ENCODE data around the gene ST6GALNAC6.
A peak's percentile ranks its signal among the peaks of the same experiment; 100 is the strongest.
"Not testable (repeated sequence)": the region's sequence is repeated elsewhere in the genome, so short reads cannot be mapped to it uniquely, and the experiment has no call there.

The ST6GALNAC6 gene

DNA sequence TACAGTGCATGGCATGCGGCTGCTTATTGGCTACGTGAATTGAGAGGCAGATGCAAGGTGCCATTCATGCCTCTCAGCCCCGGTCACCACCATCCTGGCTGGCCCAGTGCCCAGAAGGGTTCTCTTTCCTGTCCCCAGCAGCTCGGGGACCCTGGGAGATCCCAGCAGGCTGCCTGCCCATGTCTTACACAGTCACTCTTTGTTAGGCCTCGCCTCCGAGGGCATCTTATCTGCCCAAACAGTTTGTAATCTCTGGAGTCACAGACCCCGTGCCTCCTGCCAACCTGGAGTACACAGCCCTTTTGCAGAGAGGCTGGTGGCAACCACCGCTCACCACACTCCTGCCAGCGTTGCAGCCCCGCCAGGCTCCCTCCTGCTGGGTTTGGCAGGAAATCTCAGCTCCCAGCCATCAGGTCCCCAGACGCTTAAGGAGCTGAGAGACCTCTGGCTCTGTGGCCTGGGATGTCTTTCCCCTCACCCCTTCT, 14.9 kb downstream of the ST6GALNAC6 start:
- Histone ChIP-seq H3K4me3 (ENCODE audit: low read depth in 1 of 5, low read length in 5 of 5) (no peak overlapping the region), H3K9ac (ENCODE audit: low read length in 5 of 5) (peak overlapping the region in 3 of 5 donors; percentile 8 to 59 (median 33)), H3K9me3 (ENCODE audit: control insufficient read depth in 5 of 5, low read length in 5 of 5) (no peaks in the 10 kb centered on the region), H3K36me3 (ENCODE audit: control insufficient read depth in 5 of 5, insufficient read depth in 5 of 5, low read length in 5 of 5) (peaks cover 0 to 40% (median 35%) of the 10 kb centered on the region in 5 donors), H3K27me3 (ENCODE audit: control insufficient read depth in 5 of 5, insufficient read depth in 4 of 5, low read length in 5 of 5) (no peaks in the 10 kb centered on the region), H3K4me1 (ENCODE audit: control insufficient read depth in 5 of 5, insufficient read depth in 5 of 5, low read length in 5 of 5) (peaks cover 3 to 31% (median 26%) of the 10 kb centered on the region in 5 donors), H3K27ac (ENCODE audit: low read depth, low read length) (peak overlapping the region; percentile 29)

DNA sequence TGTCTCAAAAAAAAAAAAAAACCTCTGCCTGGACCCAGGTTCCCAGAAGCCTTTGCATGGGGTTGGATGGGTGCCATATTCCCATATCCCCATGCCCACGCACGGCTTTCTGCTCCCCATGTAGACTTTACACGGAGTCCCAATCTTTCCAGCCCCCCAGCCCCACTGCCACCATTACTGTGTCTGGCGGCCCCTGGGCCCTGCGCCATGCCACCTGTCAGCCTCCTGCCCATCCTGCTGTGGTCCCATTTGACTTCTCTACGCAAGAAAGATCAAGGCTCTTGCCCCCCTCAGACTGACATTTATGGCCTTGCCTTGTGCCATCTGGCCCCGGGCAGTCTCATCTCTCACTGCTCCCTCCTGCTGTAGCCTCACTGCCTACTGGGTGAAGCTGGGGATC, 15.4 kb downstream of the ST6GALNAC6 start:
- H3K9ac ChIP-seq (ENCODE audit: low read length in 5 of 5), result no peak overlapping the region
- no peaks in the 10 kb centered on the region for H3K27me3 ChIP-seq (ENCODE audit: control insufficient read depth in 5 of 5, insufficient read depth in 4 of 5, low read length in 5 of 5)
- H3K4me1 ChIP-seq (ENCODE audit: control insufficient read depth in 5 of 5, insufficient read depth in 5 of 5, low read length in 5 of 5), result peaks cover 3 to 31% (median 26%) of the 10 kb centered on the region in 5 donors
- peak overlapping the region; percentile 29 for H3K27ac ChIP-seq (ENCODE audit: low read depth, low read length)
- no peak overlapping the region for H3K4me3 ChIP-seq (ENCODE audit: low read depth in 1 of 5, low read length in 5 of 5)
- H3K36me3 ChIP-seq (ENCODE audit: control insufficient read depth in 5 of 5, insufficient read depth in 5 of 5, low read length in 5 of 5), result peaks cover 0 to 40% (median 35%) of the 10 kb centered on the region in 5 donors
- H3K9me3 ChIP-seq (ENCODE audit: control insufficient read depth in 5 of 5, low read length in 5 of 5), result no peaks in the 10 kb centered on the region

DNA sequence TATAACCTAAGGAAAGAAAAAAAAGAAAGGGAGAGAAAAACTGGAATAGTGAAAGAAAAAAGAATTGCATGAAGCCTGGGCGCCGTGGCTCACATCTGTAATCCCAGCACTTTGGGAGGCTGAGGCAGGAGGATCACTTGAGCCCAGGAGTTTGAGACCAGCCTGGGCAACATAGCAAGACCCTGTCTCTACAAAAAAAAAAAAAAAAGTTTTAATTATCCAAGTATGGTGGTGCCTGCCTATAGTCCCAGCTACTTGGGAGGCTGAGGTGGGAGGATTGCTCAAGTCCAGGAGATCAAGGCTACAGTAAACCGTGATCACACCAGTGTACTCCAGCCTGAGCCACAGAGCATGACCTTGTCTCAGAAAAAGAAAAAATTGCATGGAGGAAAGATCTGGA, 17.7 kb downstream of the ST6GALNAC6 start:
- H3K9me3 ChIP-seq (ENCODE audit: control insufficient read depth in 5 of 5, low read length in 5 of 5), result not testable (repeated sequence)

DNA sequence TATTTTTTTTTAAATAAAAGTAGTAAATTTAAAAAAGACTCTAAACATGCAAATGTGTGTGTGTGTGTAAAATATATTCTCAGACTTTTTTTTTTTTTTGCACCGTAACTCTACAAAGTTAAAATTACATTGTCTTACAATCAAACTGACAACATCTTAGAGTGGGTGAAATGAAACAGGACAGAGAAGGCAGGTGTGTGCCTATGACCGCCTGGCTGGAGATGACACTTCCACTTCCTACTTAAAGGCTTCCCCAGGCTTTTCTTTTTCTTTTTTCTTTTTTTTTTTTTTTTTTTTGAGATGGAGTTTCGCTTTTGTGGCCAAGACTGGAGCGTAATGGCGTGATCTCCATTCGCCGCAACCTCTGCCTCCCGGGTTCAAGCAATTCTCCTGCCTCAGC, 19.3 kb downstream of the ST6GALNAC6 start:
- peaks cover 0 to 14% (median 10%) of the 10 kb centered on the region in 5 donors for H3K36me3 ChIP-seq (ENCODE audit: control insufficient read depth in 5 of 5, insufficient read depth in 5 of 5, low read length in 5 of 5)

More for the DNA sequence above, 17.7 kb downstream of the ST6GALNAC6 start:
- H3K27me3 ChIP-seq (ENCODE audit: control insufficient read depth in 5 of 5, insufficient read depth in 4 of 5, low read length in 5 of 5); H3K27ac ChIP-seq (ENCODE audit: low read depth, low read length); H3K4me3 ChIP-seq (ENCODE audit: low read depth in 1 of 5, low read length in 5 of 5); H3K9ac ChIP-seq (ENCODE audit: low read length in 5 of 5): not testable (repeated sequence)
- Histone ChIP-seq H3K4me1 (ENCODE audit: control insufficient read depth in 5 of 5, insufficient read depth in 5 of 5, low read length in 5 of 5) (peaks cover 5 to 45% (median 40%) of the 10 kb centered on the region in 5 donors), H3K36me3 (ENCODE audit: control insufficient read depth in 5 of 5, insufficient read depth in 5 of 5, low read length in 5 of 5) (peaks cover 0 to 26% (median 20%) of the 10 kb centered on the region in 5 donors)

DNA sequence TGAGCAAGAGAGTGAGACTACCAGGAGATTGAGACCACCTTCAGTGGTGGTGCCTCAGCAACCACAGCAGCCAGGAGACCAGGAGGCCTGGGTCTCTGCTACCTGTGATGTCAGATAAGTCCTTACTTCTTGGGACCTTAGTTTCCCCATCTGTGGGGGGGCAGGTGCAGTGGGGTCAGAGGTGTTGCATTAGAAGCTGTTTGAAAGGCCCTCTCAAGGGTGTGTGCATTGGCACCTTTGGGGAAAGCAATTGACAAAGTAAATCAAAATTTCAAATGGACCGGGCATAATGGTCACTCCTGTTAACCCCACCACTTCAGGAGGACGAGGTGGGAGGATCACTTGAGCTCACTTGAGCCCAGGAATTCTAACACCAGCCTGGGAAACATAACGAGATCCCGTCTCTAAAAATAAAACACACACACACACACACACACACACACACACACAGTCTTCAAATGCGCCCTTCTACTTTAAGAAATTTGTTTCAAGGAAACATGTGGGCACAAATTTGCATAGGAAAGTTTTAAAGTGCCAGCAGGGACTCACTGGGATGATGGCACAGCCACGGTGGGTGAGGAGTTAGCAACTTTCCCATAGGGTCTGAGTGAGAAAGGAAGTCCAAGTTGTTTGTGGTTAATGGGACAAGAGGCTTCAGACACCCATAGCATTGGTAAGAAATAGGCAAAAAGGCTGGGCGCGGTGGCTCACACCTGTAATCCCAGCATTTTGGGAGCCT, 20.6 kb downstream of the ST6GALNAC6 start:
- no peak overlapping the region for H3K4me3 ChIP-seq (ENCODE audit: low read depth in 1 of 5, low read length in 5 of 5)
- no peaks in the 10 kb centered on the region for H3K27me3 ChIP-seq (ENCODE audit: control insufficient read depth in 5 of 5, insufficient read depth in 4 of 5, low read length in 5 of 5)
- H3K36me3 ChIP-seq (ENCODE audit: control insufficient read depth in 5 of 5, insufficient read depth in 5 of 5, low read length in 5 of 5), result peaks cover 0 to 3% (median 0%) of the 10 kb centered on the region in 5 donors
- no peaks in the 10 kb centered on the region for H3K9me3 ChIP-seq (ENCODE audit: control insufficient read depth in 5 of 5, low read length in 5 of 5)
- peaks cover 3 to 53% (median 50%) of the 10 kb centered on the region in 5 donors for H3K4me1 ChIP-seq (ENCODE audit: control insufficient read depth in 5 of 5, insufficient read depth in 5 of 5, low read length in 5 of 5)
- no peak overlapping the region for H3K27ac ChIP-seq (ENCODE audit: low read depth, low read length)
- H3K9ac ChIP-seq (ENCODE audit: low read length in 5 of 5), result no peak overlapping the region

More for the DNA sequence above, 19.3 kb downstream of the ST6GALNAC6 start:
- Histone ChIP-seq H3K27ac (ENCODE audit: low read depth, low read length) (no peak overlapping the region), H3K27me3 (ENCODE audit: control insufficient read depth in 5 of 5, insufficient read depth in 4 of 5, low read length in 5 of 5) (no peaks in the 10 kb centered on the region), H3K9me3 (ENCODE audit: control insufficient read depth in 5 of 5, low read length in 5 of 5) (no peaks in the 10 kb centered on the region), H3K4me3 (ENCODE audit: low read depth in 1 of 5, low read length in 5 of 5) (no peak overlapping the region), H3K4me1 (ENCODE audit: control insufficient read depth in 5 of 5, insufficient read depth in 5 of 5, low read length in 5 of 5) (peaks cover 5 to 53% (median 50%) of the 10 kb centered on the region in 5 donors), H3K9ac (ENCODE audit: low read length in 5 of 5) (no peak overlapping the region)

DNA sequence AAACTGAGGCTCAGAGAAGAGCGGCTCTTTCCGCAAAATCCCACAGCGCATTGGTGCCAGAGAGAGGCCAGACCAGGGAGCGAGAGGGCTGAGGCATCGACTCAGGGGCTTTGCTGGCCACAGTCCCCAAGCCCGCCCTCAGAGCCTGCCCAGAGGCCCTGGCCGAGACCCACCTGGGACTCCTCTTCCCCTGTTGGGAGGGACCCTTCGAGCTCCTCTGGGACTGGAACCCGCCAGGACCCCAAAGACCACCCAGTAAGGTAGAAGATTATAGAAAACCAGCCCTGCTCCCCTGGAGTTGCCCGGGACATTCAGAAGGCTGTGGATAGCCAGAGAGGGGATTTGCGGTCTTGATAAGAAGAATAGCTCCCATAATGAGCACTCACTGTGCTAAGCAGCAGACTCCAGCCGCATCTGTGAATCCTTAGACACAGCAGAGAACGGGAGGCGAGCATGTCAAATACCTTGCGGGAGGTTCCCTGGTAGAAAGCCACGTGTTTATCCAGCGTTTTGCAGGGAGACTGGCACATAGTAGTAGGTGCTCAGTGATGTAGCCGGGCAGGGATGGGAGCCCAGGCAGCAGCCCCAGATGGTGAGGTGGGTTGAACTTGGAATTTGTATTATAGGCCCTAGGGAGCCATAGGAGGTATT, 21.3 kb downstream of the ST6GALNAC6 start:
- peaks cover 3 to 58% (median 56%) of the 10 kb centered on the region in 5 donors for H3K4me1 ChIP-seq (ENCODE audit: control insufficient read depth in 5 of 5, insufficient read depth in 5 of 5, low read length in 5 of 5)
- peak overlapping the region; percentile 71 to 78 (median 75) for H3K4me3 ChIP-seq (ENCODE audit: low read depth in 1 of 5, low read length in 5 of 5)
- peak overlapping the region in 4 of 5 donors; percentile 43 to 80 (median 62) for H3K9ac ChIP-seq (ENCODE audit: low read length in 5 of 5)
- peak overlapping the region; percentile 46 for H3K27ac ChIP-seq (ENCODE audit: low read depth, low read length)
- no peaks in the 10 kb centered on the region for H3K27me3 ChIP-seq (ENCODE audit: control insufficient read depth in 5 of 5, insufficient read depth in 4 of 5, low read length in 5 of 5)
- peaks cover 0 to 5% (median 0%) of the 10 kb centered on the region in 5 donors for H3K36me3 ChIP-seq (ENCODE audit: control insufficient read depth in 5 of 5, insufficient read depth in 5 of 5, low read length in 5 of 5)
- no peaks in the 10 kb centered on the region for H3K9me3 ChIP-seq (ENCODE audit: control insufficient read depth in 5 of 5, low read length in 5 of 5)

DNA sequence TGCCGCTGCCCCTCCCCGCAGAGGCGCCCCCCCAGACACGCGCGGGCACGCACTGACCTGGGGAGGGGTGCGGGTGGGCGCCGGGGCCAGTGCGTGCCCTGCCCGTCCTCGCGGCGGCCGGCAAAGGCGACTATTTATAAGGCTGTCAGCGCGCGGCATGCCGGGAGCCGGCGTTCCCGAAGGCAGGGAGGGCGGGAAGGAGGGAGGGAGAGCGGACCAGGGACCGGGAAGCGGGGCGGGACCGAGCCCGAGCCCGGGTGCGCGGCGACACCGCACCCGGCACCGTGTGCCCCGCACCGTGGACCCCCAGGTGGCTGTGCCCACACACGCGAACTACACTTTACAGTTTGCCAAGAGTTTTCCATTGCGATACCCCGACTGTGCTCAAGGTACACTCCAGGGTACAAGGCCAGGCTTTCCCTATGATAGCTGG, 21.8 kb downstream of the ST6GALNAC6 start, which contains the start of gene AK1:
Gene AK1 (minus strand): TSS at position 110 of the 433 bp plus-strand sequence. CDS start 3,058 bp downstream, outside the sequence.
- peaks cover 0 to 7% (median 4%) of the 10 kb centered on the region in 5 donors for H3K36me3 ChIP-seq (ENCODE audit: control insufficient read depth in 5 of 5, insufficient read depth in 5 of 5, low read length in 5 of 5)
- H3K9me3 ChIP-seq (ENCODE audit: control insufficient read depth in 5 of 5, low read length in 5 of 5), result no peaks in the 10 kb centered on the region
- peak within 1 kb of the TSS; percentile 46 for H3K27ac ChIP-seq (ENCODE audit: low read depth, low read length)
- H3K4me1 ChIP-seq (ENCODE audit: control insufficient read depth in 5 of 5, insufficient read depth in 5 of 5, low read length in 5 of 5), result peaks cover 3 to 53% (median 51%) of the 10 kb centered on the region in 5 donors
- H3K4me3 ChIP-seq (ENCODE audit: low read depth in 1 of 5, low read length in 5 of 5), result peak within 1 kb of the TSS; percentile 71 to 78 (median 75)
- H3K9ac ChIP-seq (ENCODE audit: low read length in 5 of 5), result peak within 1 kb of the TSS; percentile 26 to 82 (median 65)
- no peaks in the 10 kb centered on the region for H3K27me3 ChIP-seq (ENCODE audit: control insufficient read depth in 5 of 5, insufficient read depth in 4 of 5, low read length in 5 of 5)

DNA sequence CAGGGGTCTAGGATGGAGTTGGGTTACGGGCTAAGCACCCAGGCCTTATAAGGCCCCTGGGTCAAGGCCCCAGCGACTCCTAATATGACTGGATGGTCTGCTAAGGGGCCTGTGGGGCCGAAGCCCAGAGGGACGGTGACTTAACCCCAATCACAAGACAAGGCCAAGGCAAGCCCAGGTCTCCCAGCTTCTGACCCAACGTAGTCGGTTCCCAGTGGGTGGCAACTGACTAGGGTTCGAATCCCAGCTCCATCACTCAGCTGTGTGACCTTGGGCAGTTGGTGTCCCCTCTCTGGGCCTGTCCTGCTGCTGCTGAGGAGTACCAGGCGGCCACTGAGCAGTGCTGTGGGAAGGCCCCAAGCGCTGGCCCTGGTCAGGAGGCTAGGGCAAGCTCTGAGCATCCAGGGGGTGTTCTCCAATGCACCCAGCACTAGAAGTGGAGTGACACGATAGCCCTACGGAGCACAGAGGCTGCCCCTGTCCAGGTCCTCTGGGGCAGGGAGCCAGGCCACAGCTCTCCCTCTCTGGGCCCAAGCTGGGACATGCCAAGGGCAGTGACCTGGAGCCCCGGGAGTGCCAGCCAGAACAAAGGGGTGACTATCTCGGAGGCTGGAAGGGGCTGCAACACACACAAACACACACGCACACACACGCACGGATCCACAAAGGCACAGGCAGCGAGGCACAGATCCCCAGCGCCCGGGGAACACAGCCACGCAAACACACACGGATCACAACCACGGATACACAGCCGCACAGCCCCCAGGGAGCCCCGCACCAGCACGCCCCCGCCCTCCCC, 22.4 kb downstream of the ST6GALNAC6 start:
- Histone ChIP-seq H3K27ac (ENCODE audit: low read depth, low read length) (peak overlapping the region; percentile 46), H3K36me3 (ENCODE audit: control insufficient read depth in 5 of 5, insufficient read depth in 5 of 5, low read length in 5 of 5) (peaks cover 0 to 12% (median 8%) of the 10 kb centered on the region in 5 donors), H3K4me3 (ENCODE audit: low read depth in 1 of 5, low read length in 5 of 5) (peak overlapping the region; percentile 35 to 75 (median 71)), H3K9me3 (ENCODE audit: control insufficient read depth in 5 of 5, low read length in 5 of 5) (no peaks in the 10 kb centered on the region), H3K27me3 (ENCODE audit: control insufficient read depth in 5 of 5, insufficient read depth in 4 of 5, low read length in 5 of 5) (no peaks in the 10 kb centered on the region), H3K9ac (ENCODE audit: low read length in 5 of 5) (peak overlapping the region; percentile 26 to 82 (median 65)), H3K4me1 (ENCODE audit: control insufficient read depth in 5 of 5, insufficient read depth in 5 of 5, low read length in 5 of 5) (peaks cover 3 to 49% (median 48%) of the 10 kb centered on the region in 5 donors)

DNA sequence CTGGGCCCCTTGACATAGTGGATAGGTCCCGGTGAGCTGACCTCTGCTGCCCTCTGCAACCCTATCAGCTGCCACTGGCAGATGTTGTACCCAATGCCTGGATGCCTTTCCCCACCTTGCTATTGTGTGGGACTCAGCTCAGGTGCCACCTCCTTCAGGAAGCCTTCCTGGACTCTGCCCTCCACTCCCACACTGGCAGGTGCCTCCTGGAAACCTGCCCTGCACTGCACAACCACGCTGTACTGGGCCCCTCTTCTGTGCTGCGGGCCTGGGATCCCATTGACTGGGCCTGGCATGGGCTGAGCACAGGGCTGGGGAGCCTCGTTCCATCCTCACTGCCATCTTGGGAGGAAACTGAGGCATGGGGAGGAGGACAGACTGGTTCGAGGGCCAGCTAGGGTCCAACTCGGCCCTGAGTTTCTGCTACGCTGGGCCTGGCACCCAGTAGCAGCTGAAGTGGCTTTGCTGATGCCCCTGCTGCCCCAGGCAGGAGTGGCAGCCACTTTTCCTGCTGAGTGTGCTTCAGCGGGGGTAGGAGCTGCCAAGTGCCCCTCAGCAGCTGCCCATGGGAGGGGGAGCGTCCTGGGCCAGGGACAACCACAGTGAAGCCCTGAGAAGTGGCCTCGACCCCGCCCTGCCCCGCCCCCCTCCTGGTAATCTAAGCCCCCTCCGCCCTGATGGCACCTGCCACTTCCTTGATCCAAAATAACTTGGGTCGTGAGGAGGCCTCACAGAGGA, 23.2 kb downstream of the ST6GALNAC6 start:
- H3K4me3 ChIP-seq (ENCODE audit: low read depth in 1 of 5, low read length in 5 of 5), result peak overlapping the region in 3 of 5 donors; percentile 39 to 73 (median 61)
- no peaks in the 10 kb centered on the region for H3K27me3 ChIP-seq (ENCODE audit: control insufficient read depth in 5 of 5, insufficient read depth in 4 of 5, low read length in 5 of 5)
- H3K9ac ChIP-seq (ENCODE audit: low read length in 5 of 5), result peak overlapping the region in 2 of 5 donors; percentile 31 to 82
- peak overlapping the region; percentile 46 for H3K27ac ChIP-seq (ENCODE audit: low read depth, low read length)
- H3K4me1 ChIP-seq (ENCODE audit: control insufficient read depth in 5 of 5, insufficient read depth in 5 of 5, low read length in 5 of 5), result peaks cover 3 to 49% (median 48%) of the 10 kb centered on the region in 5 donors
- peaks cover 0 to 20% (median 10%) of the 10 kb centered on the region in 5 donors for H3K36me3 ChIP-seq (ENCODE audit: control insufficient read depth in 5 of 5, insufficient read depth in 5 of 5, low read length in 5 of 5)
- no peaks in the 10 kb centered on the region for H3K9me3 ChIP-seq (ENCODE audit: control insufficient read depth in 5 of 5, low read length in 5 of 5)

All from subcutaneous abdominal adipose tissue (tissue), 5 donors.